Neural cell (in vitro differentiated cells): ENCODE measurements around the gene SEC24C. TPM values are rescaled to one million over a fixed set of nuclear protein-coding genes. Genes with fewer than 3 reads are reported as not detected.

Source experiments
- H2AFZ ChIP-seq: fragments of 200-600, 300-800 bp; sonication (generic), shearing (Covaris generic); 2 replicates; pipeline ENCODE4 v1.6.0; 2014; ENCODE audit warnings: low read depth, mild to moderate bottlenecking, antibody characterized with exemption, low read length, moderate library complexity
- H3F3A ChIP-seq: fragments of 200-600 bp; shearing (Covaris generic); 2 replicates; pipeline ENCODE4 v1.6.1; 2016; ENCODE audit warnings: mild to moderate bottlenecking, moderate library complexity, mixed read lengths, antibody characterized with exemption, low read length; ENCODE audit not compliant: insufficient read depth, poor library complexity, severe bottlenecking
- H3K27ac ChIP-seq: fragments of 200-600, 300-800 bp; sonication (generic), shearing (Covaris generic); 2 replicates; pipeline ENCODE4 v1.5.1; 2014; ENCODE audit warnings: mild to moderate bottlenecking, low read length, moderate library complexity
- H3K27me3 ChIP-seq: fragments of 300-800, 200-600 bp; sonication (generic), shearing (Covaris generic); 2 replicates; pipeline ENCODE4 v1.6.0; 2014; ENCODE audit warnings: mild to moderate bottlenecking, low read depth, low read length, moderate library complexity; ENCODE audit not compliant: insufficient read depth
- H3K36me3 ChIP-seq: fragments of 300-800, 200-600 bp; sonication (generic), shearing (Covaris generic); 2 replicates; pipeline ENCODE4 v1.5.1; 2014; ENCODE audit warnings: mild to moderate bottlenecking, antibody characterized with exemption, low read length, moderate library complexity; ENCODE audit not compliant: insufficient read depth
- H3K4me2 ChIP-seq: fragments of 300-800, 200-600 bp; sonication (generic), shearing (Covaris generic); 2 replicates; pipeline ENCODE4 v1.6.0; 2014; ENCODE audit warnings: mild to moderate bottlenecking, low read length
- H3K4me3 ChIP-seq: fragments of 300-800, 200-600 bp; sonication (generic), shearing (Covaris generic); 2 replicates; pipeline ENCODE4 v1.5.1; 2014; ENCODE audit warnings: mild to moderate bottlenecking, low read length, moderate library complexity
- H3K79me2 ChIP-seq: fragments of 200-600 bp; shearing (Covaris generic); replicated peaks from 2 replicates; pipeline ENCODE4 v1.6.0; 2014; ENCODE audit warnings: mild to moderate bottlenecking, low read length, moderate library complexity; ENCODE audit not compliant: insufficient read depth
- H3K9ac ChIP-seq: fragments of 300-800, 200-600 bp; sonication (generic), shearing (Covaris generic); 2 replicates; pipeline ENCODE4 v1.6.1; 2016; ENCODE audit warnings: mild to moderate bottlenecking, low read length, mixed read lengths
- H3K9me2 ChIP-seq: fragments of 200-600 bp; shearing (Covaris generic); 2 replicates; pipeline ENCODE4 v1.6.1; 2016; ENCODE audit warnings: mild to moderate bottlenecking, low read length, mixed read lengths; ENCODE audit not compliant: insufficient read depth
- H3K9me3 ChIP-seq: fragments of 200-600, 300-800 bp; sonication (generic), shearing (Covaris generic); 2 replicates; pipeline ENCODE4 v1.6.1; 2016; ENCODE audit warnings: mild to moderate bottlenecking, mixed run types, low read length, moderate library complexity, mixed read lengths
- H4K20me1 ChIP-seq: fragments of 200-600 bp; shearing (Covaris generic); 2 replicates; pipeline ENCODE4 v1.6.1; 2016; ENCODE audit warnings: mild to moderate bottlenecking, mixed run types; ENCODE audit not compliant: insufficient read depth
- CTCF ChIP-seq: fragments of 450-650 bp; IDR thresholded peaks from 2 replicates; pipeline ENCODE4 v1.5.1; 2014; ENCODE audit warnings: antibody characterized with exemption, mild to moderate bottlenecking, moderate library complexity; ENCODE audit not compliant: poor library complexity, severe bottlenecking
- EP300 ChIP-seq: fragments of 450-650 bp; conservative IDR thresholded peaks from 2 replicates; pipeline ENCODE4 v1.6.1; 2014; ENCODE audit warnings: antibody characterized with exemption, mild to moderate bottlenecking, moderate library complexity; ENCODE audit not compliant: poor library complexity, severe bottlenecking
- EZH2 ChIP-seq: fragments of 200-600, 300-800 bp; shearing (Covaris generic), sonication (generic); IDR thresholded peaks from 2 replicates; pipeline ENCODE4 v1.6.1; 2014; ENCODE audit warnings: antibody characterized with exemption, low read length, borderline replicate concordance, mild to moderate bottlenecking; ENCODE audit not compliant: insufficient read depth, poor library complexity, severe bottlenecking
- MXI1 ChIP-seq: fragments of 450-650 bp; conservative IDR thresholded peaks from 2 replicates; pipeline ENCODE4 v1.6.1; 2014; ENCODE audit warnings: antibody characterized with exemption, mild to moderate bottlenecking; ENCODE audit not compliant: poor library complexity, severe bottlenecking
- POLR2AphosphoS5 ChIP-seq: IDR thresholded peaks from 2 replicates; pipeline ENCODE4 v1.6.1; 2012
- RAD21 ChIP-seq: fragments of 450-650 bp; conservative IDR thresholded peaks from 2 replicates; pipeline ENCODE4 v1.6.1; 2014; ENCODE audit warnings: antibody characterized with exemption, mild to moderate bottlenecking, moderate library complexity
- REST ChIP-seq: IDR thresholded peaks from 2 replicates; pipeline ENCODE4 v1.6.1; 2012; ENCODE audit warnings: borderline replicate concordance
- SMC3 ChIP-seq: fragments of 450-650 bp; conservative IDR thresholded peaks from 2 replicates; pipeline ENCODE4 v1.6.1; 2014; ENCODE audit warnings: antibody characterized with exemption, mild to moderate bottlenecking, moderate library complexity; ENCODE audit not compliant: poor library complexity
- TAF1 ChIP-seq: IDR thresholded peaks from 2 replicates; pipeline ENCODE4 v1.6.1; 2012; ENCODE audit warnings: low read depth
- polyA plus RNA-seq: library from polyadenylated mRNA; depleted of rRNA; stranded (reverse); fragments of >200 nt; gene quantifications from 2 replicates; pipeline ENCODE4 v1.2.3, GENCODE V29; 2014

SEC24C gene
- polyA plus RNA-seq, 1 donor from 2014 or later = 43.0 TPM

- TF ChIP-seq RAD21 = no peak
- no peak for TF ChIP-seq SMC3
- no peak for TF ChIP-seq CTCF
- no peak for TF ChIP-seq REST
- TF ChIP-seq TAF1 = no peak
- H3K36me3 ChIP-seq = peaks cover 7% of the 10 kb centered on the region
- H2AFZ ChIP-seq = no peak overlapping the region
- H4K20me1 ChIP-seq = no peaks in the 10 kb centered on the region
- H3K4me2 ChIP-seq = no peak overlapping the region
- H3K79me2 ChIP-seq = peaks cover 7% of the 10 kb centered on the region
- no peaks in the 10 kb centered on the region for H3K9me2 ChIP-seq
- no peaks in the 10 kb centered on the region for H3F3A ChIP-seq
- H3K9ac ChIP-seq = no peak overlapping the region
- H3K27me3 ChIP-seq = no peaks in the 10 kb centered on the region
- no peaks in the 10 kb centered on the region for H3K9me3 ChIP-seq
- H3K4me3 ChIP-seq = no peak overlapping the region
- no peak overlapping the region for H3K27ac ChIP-seq
Measured at GRCh38 chr10:73807471-73807870, 63.3 kb downstream of the SEC24C start.

GRCh38 chr10:73808021-73808815, 64.0 kb downstream of the SEC24C start:
- no peaks in the 10 kb centered on the region for H3K36me3 ChIP-seq
- H4K20me1 ChIP-seq = no peaks in the 10 kb centered on the region
- H3K9me3 ChIP-seq = no peaks in the 10 kb centered on the region
- no peak overlapping the region for H2AFZ ChIP-seq
- H3K4me2 ChIP-seq = no peak overlapping the region
- no peak overlapping the region for H3K4me3 ChIP-seq
- peaks cover 7% of the 10 kb centered on the region for H3K79me2 ChIP-seq
- H3K27ac ChIP-seq = no peak overlapping the region
- no peaks in the 10 kb centered on the region for H3F3A ChIP-seq
- H3K9ac ChIP-seq = no peak overlapping the region
- no peak for TF ChIP-seq MXI1
- no peak for TF ChIP-seq EP300
- no peak for TF ChIP-seq CTCF
- TF ChIP-seq RAD21 = no peak
- no peak for TF ChIP-seq SMC3
- no peak for TF ChIP-seq EZH2
- no peak for TF ChIP-seq TAF1
- no peak for TF ChIP-seq POLR2AphosphoS5
- no peak for TF ChIP-seq REST
- H3K9me2 ChIP-seq = no peaks in the 10 kb centered on the region
- no peaks in the 10 kb centered on the region for H3K27me3 ChIP-seq
